ENCODE data around the gene AGFG2.
"Not testable (repeated sequence)": the region's sequence is repeated elsewhere in the genome, so short reads cannot be mapped to it uniquely, and the experiment has no call there.

AGFG2 gene

DNA sequence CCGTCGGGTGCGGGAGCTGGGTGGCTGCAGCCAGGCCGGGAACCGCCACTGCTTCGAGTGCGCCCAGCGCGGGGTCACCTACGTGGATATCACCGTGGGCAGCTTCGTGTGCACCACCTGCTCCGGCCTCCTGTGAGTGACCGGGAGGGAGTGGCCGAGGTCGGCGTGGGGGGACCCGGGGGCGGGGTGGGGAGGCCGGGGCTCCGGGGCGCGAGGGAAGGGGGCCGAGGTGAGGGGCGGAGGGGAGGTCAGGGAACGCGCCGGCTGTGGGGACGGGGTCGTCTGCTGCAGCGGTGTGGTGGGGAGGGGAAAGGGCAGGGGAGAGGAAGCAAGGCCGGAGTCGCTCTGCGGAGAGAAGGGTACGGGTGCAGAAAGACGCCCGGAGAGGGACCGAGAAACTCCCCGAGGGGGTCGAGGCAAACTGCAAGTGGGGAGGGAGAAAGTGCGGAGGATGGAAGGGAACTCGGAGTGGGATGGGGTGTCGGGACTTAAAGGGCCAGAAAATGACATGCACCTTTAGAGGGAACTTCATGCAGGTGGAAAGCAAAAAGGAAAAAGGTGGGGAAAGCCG, 518 bp downstream of the AGFG2 start:
- peaks cover 32% of the 10 kb centered on the region for H3K4me1 ChIP-seq (ENCODE audit: insufficient read depth, low read length, poor library complexity, severe bottlenecking)
- H3K9ac ChIP-seq (ENCODE audit: low read depth, low read length, poor library complexity, severe bottlenecking) = peak overlapping the region; percentile 76
- no peaks in the 10 kb centered on the region for H3K9me2 ChIP-seq (replicated peaks; ENCODE audit: low read depth, low read length)
- peak overlapping the region; percentile 96 for H3K4me2 ChIP-seq (ENCODE audit: low read depth, low read length, poor library complexity, severe bottlenecking)
- H3K27me3 ChIP-seq (ENCODE audit: insufficient read depth, low read length, poor library complexity, severe bottlenecking) = no peaks in the 10 kb centered on the region
- 0 out of 2 replicates have a peak, but pooled peaks cover 3% of the 10 kb centered on the region for H3F3A ChIP-seq (ENCODE audit: low read depth)
- no peaks in the 10 kb centered on the region for H3K9me3 ChIP-seq (ENCODE audit: insufficient read depth, low read depth, low read length)
- H3K36me3 ChIP-seq (ENCODE audit: insufficient read depth, low read length) = no peaks in the 10 kb centered on the region
- peaks cover 16% of the 10 kb centered on the region for H3K79me2 ChIP-seq (ENCODE audit: insufficient read depth, low read length)
- TF ChIP-seq EZH2phosphoT487 (IDR thresholded peaks at IDR 0.05; ENCODE audit: borderline replicate concordance) = no peak
- TF ChIP-seq, protein P1, sequence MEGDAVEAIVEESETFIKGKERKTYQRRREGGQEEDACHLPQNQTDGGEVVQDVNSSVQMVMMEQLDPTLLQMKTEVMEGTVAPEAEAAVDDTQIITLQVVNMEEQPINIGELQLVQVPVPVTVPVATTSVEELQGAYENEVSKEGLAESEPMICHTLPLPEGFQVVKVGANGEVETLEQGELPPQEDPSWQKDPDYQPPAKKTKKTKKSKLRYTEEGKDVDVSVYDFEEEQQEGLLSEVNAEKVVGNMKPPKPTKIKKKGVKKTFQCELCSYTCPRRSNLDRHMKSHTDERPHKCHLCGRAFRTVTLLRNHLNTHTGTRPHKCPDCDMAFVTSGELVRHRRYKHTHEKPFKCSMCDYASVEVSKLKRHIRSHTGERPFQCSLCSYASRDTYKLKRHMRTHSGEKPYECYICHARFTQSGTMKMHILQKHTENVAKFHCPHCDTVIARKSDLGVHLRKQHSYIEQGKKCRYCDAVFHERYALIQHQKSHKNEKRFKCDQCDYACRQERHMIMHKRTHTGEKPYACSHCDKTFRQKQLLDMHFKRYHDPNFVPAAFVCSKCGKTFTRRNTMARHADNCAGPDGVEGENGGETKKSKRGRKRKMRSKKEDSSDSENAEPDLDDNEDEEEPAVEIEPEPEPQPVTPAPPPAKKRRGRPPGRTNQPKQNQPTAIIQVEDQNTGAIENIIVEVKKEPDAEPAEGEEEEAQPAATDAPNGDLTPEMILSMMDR (conservative IDR thresholded peaks at IDR 0.05; ENCODE audit: low read length) = no peak
- H2AFZ ChIP-seq (ENCODE audit: low read length) = peak overlapping the region; percentile 95
- H4K20me1 ChIP-seq (ENCODE audit: insufficient read depth, low read length, poor library complexity, severe bottlenecking) = no peaks in the 10 kb centered on the region
- H3K4me3 ChIP-seq (ENCODE audit: low read length, poor library complexity, severe bottlenecking) = peak overlapping the region; percentile 85

DNA sequence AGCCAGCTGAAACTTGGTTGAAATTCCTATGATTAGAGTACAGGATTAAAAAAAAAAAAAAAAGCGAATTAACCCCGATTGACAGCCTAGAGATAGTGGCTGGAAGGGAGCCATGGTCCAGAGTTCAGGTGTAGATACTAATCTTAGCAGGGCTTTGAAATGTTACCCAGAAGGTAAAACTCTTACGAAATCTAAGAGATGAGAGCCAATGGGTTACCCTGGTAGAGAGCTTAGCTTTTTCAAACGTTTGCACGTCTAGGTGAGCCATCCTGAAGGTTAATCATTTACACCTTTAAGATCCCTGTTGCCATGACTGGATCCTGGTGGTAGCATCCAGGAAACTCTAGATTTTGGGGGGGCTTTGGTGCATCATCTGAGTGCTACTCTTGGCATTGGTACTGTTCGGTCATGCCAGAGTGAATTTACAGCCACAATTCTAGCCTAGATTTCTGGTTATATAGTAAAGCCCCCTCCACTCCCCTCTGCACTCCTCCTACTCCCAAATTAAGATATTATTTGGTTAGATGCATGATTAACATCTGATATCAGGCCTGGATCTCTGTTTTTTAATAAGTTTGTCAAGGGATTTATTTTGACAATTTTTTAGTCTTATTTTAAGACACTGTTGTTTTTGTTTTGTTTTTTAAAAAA, 1.2 kb downstream of the AGFG2 start:
- Histone ChIP-seq H3K36me3 (ENCODE audit: insufficient read depth, low read length) (no peaks in the 10 kb centered on the region), H3K9me2 (replicated peaks; ENCODE audit: low read depth, low read length) (no peaks in the 10 kb centered on the region), H3K4me2 (ENCODE audit: low read depth, low read length, poor library complexity, severe bottlenecking) (peak overlapping the region; percentile 96), H3K4me3 (ENCODE audit: low read length, poor library complexity, severe bottlenecking) (peak overlapping the region; percentile 85), H3K27me3 (ENCODE audit: insufficient read depth, low read length, poor library complexity, severe bottlenecking) (no peaks in the 10 kb centered on the region), H3K9me3 (ENCODE audit: insufficient read depth, low read depth, low read length) (no peaks in the 10 kb centered on the region), H3K79me2 (ENCODE audit: insufficient read depth, low read length) (peaks cover 16% of the 10 kb centered on the region), H4K20me1 (ENCODE audit: insufficient read depth, low read length, poor library complexity, severe bottlenecking) (no peaks in the 10 kb centered on the region), H3K4me1 (ENCODE audit: insufficient read depth, low read length, poor library complexity, severe bottlenecking) (peaks cover 37% of the 10 kb centered on the region), H2AFZ (ENCODE audit: low read length) (no peak overlapping the region), H3F3A (ENCODE audit: low read depth) (0 out of 2 replicates have a peak, but pooled peaks cover 3% of the 10 kb centered on the region), H3K9ac (ENCODE audit: low read depth, low read length, poor library complexity, severe bottlenecking) (peak overlapping the region; percentile 76)
- no peak for TF ChIP-seq EZH2phosphoT487 (IDR thresholded peaks at IDR 0.05; ENCODE audit: borderline replicate concordance)
- TF ChIP-seq, protein P1 (conservative IDR thresholded peaks at IDR 0.05; ENCODE audit: low read length) = no peak

DNA sequence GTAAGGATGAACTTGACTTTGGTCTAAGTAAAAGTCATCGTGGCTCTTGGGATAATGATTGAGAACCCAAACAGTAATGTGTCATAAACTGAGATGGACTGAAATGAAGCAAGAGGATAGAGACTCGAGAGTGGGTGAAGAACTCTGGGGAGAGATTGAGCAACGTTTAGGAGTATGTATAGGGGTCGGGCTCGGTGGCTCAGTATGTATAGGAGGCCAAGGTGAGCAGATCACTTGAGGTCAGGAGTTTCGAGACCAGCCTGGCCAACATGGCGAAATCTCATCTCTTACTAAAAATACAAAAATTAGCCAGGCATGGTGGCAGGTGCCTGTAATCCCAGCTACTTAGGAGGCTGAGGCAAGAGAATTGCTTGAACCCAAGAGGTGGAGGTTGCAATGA, 2.3 kb downstream of the AGFG2 start:
- not testable (repeated sequence) for H3K4me3 ChIP-seq (ENCODE audit: low read length, poor library complexity, severe bottlenecking); H3K9me3 ChIP-seq (ENCODE audit: insufficient read depth, low read depth, low read length); H3K27me3 ChIP-seq (ENCODE audit: insufficient read depth, low read length, poor library complexity, severe bottlenecking); H3K36me3 ChIP-seq (ENCODE audit: insufficient read depth, low read length); H2AFZ ChIP-seq (ENCODE audit: low read length); H3K9me2 ChIP-seq (replicated peaks; ENCODE audit: low read depth, low read length); H4K20me1 ChIP-seq (ENCODE audit: insufficient read depth, low read length, poor library complexity, severe bottlenecking); H3F3A ChIP-seq (ENCODE audit: low read depth); H3K9ac ChIP-seq (ENCODE audit: low read depth, low read length, poor library complexity, severe bottlenecking)
- peaks cover 48% of the 10 kb centered on the region for H3K4me1 ChIP-seq (ENCODE audit: insufficient read depth, low read length, poor library complexity, severe bottlenecking)
- H3K79me2 ChIP-seq (ENCODE audit: insufficient read depth, low read length) = peaks cover 16% of the 10 kb centered on the region
- peak overlapping the region; percentile 15 for H3K4me2 ChIP-seq (ENCODE audit: low read depth, low read length, poor library complexity, severe bottlenecking)

DNA sequence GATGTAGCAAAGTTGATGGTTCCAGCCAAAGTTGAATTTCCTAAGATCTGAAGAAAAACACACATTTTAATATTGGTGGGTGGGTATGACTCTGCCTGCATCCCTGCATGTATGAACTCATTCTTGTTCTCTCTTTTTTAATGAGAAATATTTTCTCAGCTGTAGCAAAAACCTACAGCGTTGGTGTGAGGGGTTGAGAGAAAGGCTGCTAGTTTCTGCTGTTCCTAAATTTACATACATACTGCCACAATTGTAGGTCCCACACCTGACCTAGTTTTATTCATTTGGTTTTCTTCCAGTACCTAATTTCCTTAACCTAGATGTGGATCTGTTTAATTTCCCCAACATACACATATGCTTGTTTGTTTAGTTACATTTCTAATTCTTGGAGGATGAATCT, 4.6 kb downstream of the AGFG2 start:
- no peaks in the 10 kb centered on the region for H3F3A ChIP-seq (ENCODE audit: low read depth)
- peaks cover 27% of the 10 kb centered on the region for H3K79me2 ChIP-seq (ENCODE audit: insufficient read depth, low read length)
- H4K20me1 ChIP-seq (ENCODE audit: insufficient read depth, low read length, poor library complexity, severe bottlenecking) = no peaks in the 10 kb centered on the region
- H3K27me3 ChIP-seq (ENCODE audit: insufficient read depth, low read length, poor library complexity, severe bottlenecking) = no peaks in the 10 kb centered on the region
- no peak for TF ChIP-seq EZH2phosphoT487 (IDR thresholded peaks at IDR 0.05; ENCODE audit: borderline replicate concordance)
- TF ChIP-seq, protein P1 (conservative IDR thresholded peaks at IDR 0.05; ENCODE audit: low read length) = no peak
- no peak overlapping the region for H2AFZ ChIP-seq (ENCODE audit: low read length)
- no peak overlapping the region for H3K4me3 ChIP-seq (ENCODE audit: low read length, poor library complexity, severe bottlenecking)
- H3K36me3 ChIP-seq (ENCODE audit: insufficient read depth, low read length) = no peaks in the 10 kb centered on the region; the same call in 1 of the 2 replicates
- peaks cover 53% of the 10 kb centered on the region for H3K4me1 ChIP-seq (ENCODE audit: insufficient read depth, low read length, poor library complexity, severe bottlenecking)
- peak overlapping the region; percentile 14 for H3K4me2 ChIP-seq (ENCODE audit: low read depth, low read length, poor library complexity, severe bottlenecking)
- H3K9me2 ChIP-seq (replicated peaks; ENCODE audit: low read depth, low read length) = no peaks in the 10 kb centered on the region
- H3K9me3 ChIP-seq (ENCODE audit: insufficient read depth, low read depth, low read length) = no peaks in the 10 kb centered on the region
- no peak overlapping the region for H3K9ac ChIP-seq (ENCODE audit: low read depth, low read length, poor library complexity, severe bottlenecking)
